GM19395 (cell line): ENCODE measurements around the gene FAM8A1.
A peak's percentile ranks its signal among the peaks of the same experiment; 100 is the strongest.
"Not testable (repeated sequence)": the region's sequence is repeated elsewhere in the genome, so short reads cannot be mapped to it uniquely, and the experiment has no call there.

Experiments used
- ATAC-seq: cut with Tn5 transposase; IDR thresholded peaks from one replicate; pipeline ENCODE4 v1.9.1; 2021; ENCODE audit warnings: mild to moderate bottlenecking, moderate library complexity; ENCODE audit not compliant: unreplicated experiment

FAM8A1 gene

GRCh38 chr6:17599877-17600526 is at the start of gene FAM8A1:
Gene FAM8A1 (plus strand): TSS chr6:17600302. CDS start chr6:17600410, 108 bp downstream.
- peak; percentile 73 for ATAC-seq

- no peak for ATAC-seq
Observed at GRCh38 chr6:17551383-17551958, 48.6 kb upstream of the FAM8A1 start.

- ATAC-seq, result no peak
Observed at GRCh38 chr6:17552861-17553260, 47.2 kb upstream of the FAM8A1 start.

- no peak for ATAC-seq
Observed at GRCh38 chr6:17556014-17556413, 44.1 kb upstream of the FAM8A1 start.

- ATAC-seq, result no peak
Observed at GRCh38 chr6:17562636-17563035, 37.5 kb upstream of the FAM8A1 start.

- no peak for ATAC-seq
Observed at GRCh38 chr6:17565399-17565798, 34.7 kb upstream of the FAM8A1 start.

- ATAC-seq, result no peak
Observed at GRCh38 chr6:17574866-17575560, 25.1 kb upstream of the FAM8A1 start.

GRCh38 chr6:17577059-17577458 is 23.0 kb upstream of the FAM8A1 start:
- ATAC-seq, result no peak

GRCh38 chr6:17580518-17581048 is 19.5 kb upstream of the FAM8A1 start:
- ATAC-seq, result peak; percentile 78

- not testable (repeated sequence) for ATAC-seq
Observed at GRCh38 chr6:17581282-17581681, 18.8 kb upstream of the FAM8A1 start.

- ATAC-seq, result no peak
Observed at GRCh38 chr6:17583811-17584210, 16.3 kb upstream of the FAM8A1 start.

- no peak for ATAC-seq
Observed at GRCh38 chr6:17584241-17584803, 15.8 kb upstream of the FAM8A1 start.

- no peak for ATAC-seq
Observed at GRCh38 chr6:17585766-17586490, 14.2 kb upstream of the FAM8A1 start.

- ATAC-seq, result not testable (repeated sequence)
Observed at GRCh38 chr6:17586623-17587022, 13.5 kb upstream of the FAM8A1 start.

GRCh38 chr6:17588011-17588410 is 12.1 kb upstream of the FAM8A1 start:
- no peak for ATAC-seq

GRCh38 chr6:17589406-17590096 is 10.6 kb upstream of the FAM8A1 start:
- ATAC-seq, result peak; percentile 47

- ATAC-seq, result no peak
Observed at GRCh38 chr6:17591287-17591686, 8.8 kb upstream of the FAM8A1 start.

- ATAC-seq, result no peak
Observed at GRCh38 chr6:17593246-17593645, 6.9 kb upstream of the FAM8A1 start.

- ATAC-seq, result no peak
Observed at GRCh38 chr6:17596085-17596484, 4.0 kb upstream of the FAM8A1 start.
